HG03575 (cell line): Measurements from ENCODE around the gene RAB11FIP4.

Experiments used
- ATAC-seq: cut with Tn5 transposase; IDR thresholded peaks from one replicate; pipeline ENCODE4 v1.9.1; 2021; ENCODE audit not compliant: unreplicated experiment, insufficient number of reproducible peaks, low FRiP score; ENCODE audit errors: extremely low read depth

The RAB11FIP4 gene

GRCh38 chr17:31568121-31568520 lies 176.6 kb downstream of the RAB11FIP4 start:
- no peak for ATAC-seq

- no peak for ATAC-seq
Measured at GRCh38 chr17:31568539-31568938, 177.1 kb downstream of the RAB11FIP4 start.

GRCh38 chr17:31570231-31570630 lies 178.8 kb downstream of the RAB11FIP4 start:
- ATAC-seq: no peak

GRCh38 chr17:31570951-31571892 lies 179.7 kb downstream of the RAB11FIP4 start:
- no peak for ATAC-seq

- no peak for ATAC-seq
Measured at GRCh38 chr17:31572341-31572740, 180.9 kb downstream of the RAB11FIP4 start.

GRCh38 chr17:31573047-31573446 lies 181.6 kb downstream of the RAB11FIP4 start:
- no peak for ATAC-seq

- ATAC-seq: no peak
Measured at GRCh38 chr17:31573861-31574260, 182.4 kb downstream of the RAB11FIP4 start.

- no peak for ATAC-seq
Measured at GRCh38 chr17:31574458-31574857, 183.0 kb downstream of the RAB11FIP4 start.

- ATAC-seq: no peak
Measured at GRCh38 chr17:31575043-31575442, 183.6 kb downstream of the RAB11FIP4 start.

GRCh38 chr17:31579265-31579664 lies 187.8 kb downstream of the RAB11FIP4 start:
- no peak for ATAC-seq

GRCh38 chr17:31580316-31580705 lies 188.8 kb downstream of the RAB11FIP4 start:
- no peak for ATAC-seq

- no peak for ATAC-seq
Measured at GRCh38 chr17:31580706-31581490, 189.4 kb downstream of the RAB11FIP4 start.

GRCh38 chr17:31581491-31581890 lies 190.0 kb downstream of the RAB11FIP4 start:
- ATAC-seq: no peak

- no peak for ATAC-seq
Measured at GRCh38 chr17:31582151-31582907, 190.9 kb downstream of the RAB11FIP4 start.

- no peak for ATAC-seq
Measured at GRCh38 chr17:31583772-31584356, 192.4 kb downstream of the RAB11FIP4 start.

- no peak for ATAC-seq
Measured at GRCh38 chr17:31584438-31585279, 193.2 kb downstream of the RAB11FIP4 start.

GRCh38 chr17:31585280-31585630 lies 193.8 kb downstream of the RAB11FIP4 start:
- ATAC-seq: no peak

GRCh38 chr17:31586946-31587345 lies 195.5 kb downstream of the RAB11FIP4 start:
- no peak for ATAC-seq
